ENCODE results near the gene SMU1. TPM values are rescaled to one million over a fixed set of nuclear protein-coding genes. Genes with fewer than 3 reads are reported as not detected.

SMU1 gene
- total and polyA plus RNA-seq, 4 experiments from 2014 or later = 21.8 to 33.0 (median 31.2) TPM

- no peak for DNase-seq
- no peaks in the 10 kb centered on the region for H3K27me3 Mint-ChIP-seq
- H3K9me3 Mint-ChIP-seq = no peaks in the 10 kb centered on the region
- peak overlapping the region in 6 of 7 donors; percentile 15 to 82 (median 60) for H3K27ac Mint-ChIP-seq
- Histone ChIP-seq H3K9me3 (ENCODE audit: control insufficient read depth in 1 of 2, low read length in 2 of 2) (no peaks in the 10 kb centered on the region), H3K4me3 (ENCODE audit: low read length in 2 of 2) (no peak overlapping the region), H3K27ac (ENCODE audit: low read depth, low read length) (no peak overlapping the region), H3K4me1 (ENCODE audit: insufficient read depth, low read length) (no peaks in the 10 kb centered on the region), H3K36me3 (ENCODE audit: insufficient read depth, low read length) (no peaks in the 10 kb centered on the region), H3K27me3 (ENCODE audit: insufficient read depth, low read length) (no peaks in the 10 kb centered on the region)
- H3K36me3 Mint-ChIP-seq = peaks cover 6 to 13% of the 10 kb centered on the region in 2 donors
- intact Hi-C loops (cut with micrococcal nuclease) = no loop called here
- H3K4me1 Mint-ChIP-seq = peaks cover 0 to 8% (median 4%) of the 10 kb centered on the region in 4 donors
- ChIA-PET CTCF (ENCODE audit: partially characterized antibody) (interaction anchor here (1.3 kb wide), 2 partner anchors 52 to 65 kb away, joined by 3 to 7 read pairs; no protein-coding TSS in a partner anchor), POLR2A (ENCODE audit: partially characterized antibody) (interaction anchor here (1.1 kb wide), 1 partner anchor 29 kb away, joined by 3 read pairs; the partner anchor contains the start of gene SMU1)
- H3K4me3 Mint-ChIP-seq = no peak overlapping the region
These were observed 29.9 kb upstream of the SMU1 start for GRCh38 chr9:33106372-33106771.

- no peak overlapping the region for H3K4me3 ChIP-seq (ENCODE audit: low read length in 2 of 2)
- H3K4me1 Mint-ChIP-seq = peaks cover 0 to 8% (median 4%) of the 10 kb centered on the region in 4 donors
- no peaks in the 10 kb centered on the region for H3K36me3 ChIP-seq (ENCODE audit: insufficient read depth, low read length)
- H3K27ac ChIP-seq (ENCODE audit: low read depth, low read length) = no peak overlapping the region
- no peak for DNase-seq
- no peaks in the 10 kb centered on the region for H3K27me3 Mint-ChIP-seq
- ChIA-PET CTCF (ENCODE audit: partially characterized antibody) (interaction anchor here (1.3 kb wide), 2 partner anchors 52 to 65 kb away, joined by 3 to 7 read pairs; no protein-coding TSS in a partner anchor), POLR2A (ENCODE audit: partially characterized antibody) (interaction anchor here (1.1 kb wide), 1 partner anchor 29 kb away, joined by 3 read pairs; the partner anchor contains the start of gene SMU1)
- no peak overlapping the region for H3K4me3 Mint-ChIP-seq
- no peaks in the 10 kb centered on the region for H3K4me1 ChIP-seq (ENCODE audit: insufficient read depth, low read length)
- H3K27me3 ChIP-seq (ENCODE audit: insufficient read depth, low read length) = no peaks in the 10 kb centered on the region
- intact Hi-C loops (cut with micrococcal nuclease) = no loop called here
- H3K27ac Mint-ChIP-seq = peak overlapping the region in 2 of 7 donors; percentile 32 to 53
- no peaks in the 10 kb centered on the region for H3K9me3 Mint-ChIP-seq
- peaks cover 2 to 13% of the 10 kb centered on the region in 2 donors for H3K36me3 Mint-ChIP-seq
- no peaks in the 10 kb centered on the region for H3K9me3 ChIP-seq (ENCODE audit: control insufficient read depth in 1 of 2, low read length in 2 of 2)
These were observed 29.5 kb upstream of the SMU1 start for GRCh38 chr9:33105959-33106358.

GRCh38 chr9:33105504-33105903 lies 29.0 kb upstream of the SMU1 start:
- H3K27me3 ChIP-seq (ENCODE audit: insufficient read depth, low read length) = no peaks in the 10 kb centered on the region
- CTCF ChIA-PET (ENCODE audit: partially characterized antibody) = interaction anchor here (1.3 kb wide), 2 partner anchors 53 to 65 kb away, joined by 3 to 7 read pairs; no protein-coding TSS in a partner anchor
- Mint-ChIP-seq H3K4me3 (no peak overlapping the region), H3K36me3 (peaks cover 0 to 8% of the 10 kb centered on the region in 2 donors), H3K27ac (peak overlapping the region in 2 of 7 donors; percentile 43 to 48), H3K9me3 (no peaks in the 10 kb centered on the region), H3K4me1 (peaks cover 0 to 8% (median 4%) of the 10 kb centered on the region in 4 donors), H3K27me3 (no peaks in the 10 kb centered on the region)
- no peak overlapping the region for H3K27ac ChIP-seq (ENCODE audit: low read depth, low read length)
- DNase-seq = no peak
- no peaks in the 10 kb centered on the region for H3K4me1 ChIP-seq (ENCODE audit: insufficient read depth, low read length)
- H3K9me3 ChIP-seq (ENCODE audit: control insufficient read depth in 1 of 2, low read length in 2 of 2) = no peaks in the 10 kb centered on the region
- POLR2A ChIA-PET (ENCODE audit: partially characterized antibody) = interaction anchor here (1.1 kb wide), 1 partner anchor 28 kb away, joined by 3 read pairs; the partner anchor contains the start of gene SMU1
- intact Hi-C loops (cut with micrococcal nuclease) = no loop called here
- no peaks in the 10 kb centered on the region for H3K36me3 ChIP-seq (ENCODE audit: insufficient read depth, low read length)
- H3K4me3 ChIP-seq (ENCODE audit: low read length in 2 of 2) = no peak overlapping the region

GRCh38 chr9:33104401-33104800 lies 27.9 kb upstream of the SMU1 start:
- no peaks in the 10 kb centered on the region for H3K36me3 Mint-ChIP-seq
- H3K4me1 Mint-ChIP-seq = peaks cover 0 to 8% (median 3%) of the 10 kb centered on the region in 4 donors
- peak overlapping the region in 6 of 7 donors; percentile 0 to 64 (median 32) for H3K27ac Mint-ChIP-seq
- intact Hi-C loops (cut with micrococcal nuclease) = no loop called here
- H3K4me3 Mint-ChIP-seq = no peak overlapping the region
- H3K27me3 ChIP-seq (ENCODE audit: insufficient read depth, low read length) = no peaks in the 10 kb centered on the region
- no peak overlapping the region for H3K27ac ChIP-seq (ENCODE audit: low read depth, low read length)
- POLR2A ChIA-PET (ENCODE audit: partially characterized antibody) = no interaction called here
- DNase-seq = no peak
- H3K36me3 ChIP-seq (ENCODE audit: insufficient read depth, low read length) = no peaks in the 10 kb centered on the region
- H3K9me3 ChIP-seq (ENCODE audit: control insufficient read depth in 1 of 2, low read length in 2 of 2) = no peaks in the 10 kb centered on the region
- no peaks in the 10 kb centered on the region for H3K27me3 Mint-ChIP-seq
- H3K9me3 Mint-ChIP-seq = no peaks in the 10 kb centered on the region
- CTCF ChIA-PET (ENCODE audit: partially characterized antibody) = interaction anchor here (1.1 to 2.8 kb wide), 2 partner anchors 67 to 121 kb away, joined by 6 to 18 read pairs; no protein-coding TSS in a partner anchor
- H3K4me3 ChIP-seq (ENCODE audit: low read length in 2 of 2) = no peak overlapping the region
- H3K4me1 ChIP-seq (ENCODE audit: insufficient read depth, low read length) = no peaks in the 10 kb centered on the region

GRCh38 chr9:33103501-33104281 lies 27.2 kb upstream of the SMU1 start:
- POLR2A ChIA-PET (ENCODE audit: partially characterized antibody) = interaction anchor here (1.3 kb wide), 1 partner anchor 56 kb away, joined by 3 read pairs; no protein-coding TSS in a partner anchor
- DNase-seq = no peak

GRCh38 chr9:33102551-33103210 lies 26.2 kb upstream of the SMU1 start:
- Mint-ChIP-seq H3K4me1 (peaks cover 0 to 3% (median 0%) of the 10 kb centered on the region in 4 donors), H3K4me3 (no peak overlapping the region), H3K27me3 (no peaks in the 10 kb centered on the region), H3K27ac (no peak overlapping the region), H3K9me3 (no peaks in the 10 kb centered on the region), H3K36me3 (no peaks in the 10 kb centered on the region)
- Histone ChIP-seq H3K4me1 (ENCODE audit: insufficient read depth, low read length) (no peaks in the 10 kb centered on the region), H3K27ac (ENCODE audit: low read depth, low read length) (no peak overlapping the region), H3K4me3 (ENCODE audit: low read length in 2 of 2) (no peak overlapping the region), H3K27me3 (ENCODE audit: insufficient read depth, low read length) (no peaks in the 10 kb centered on the region), H3K9me3 (ENCODE audit: control insufficient read depth in 1 of 2, low read length in 2 of 2) (no peaks in the 10 kb centered on the region), H3K36me3 (ENCODE audit: insufficient read depth, low read length) (no peaks in the 10 kb centered on the region)
- ChIA-PET CTCF (ENCODE audit: partially characterized antibody) (interaction anchor here (1.7 to 2.8 kb wide), 2 partner anchors 68 to 123 kb away, joined by 5 to 18 read pairs; no protein-coding TSS in a partner anchor), POLR2A (ENCODE audit: partially characterized antibody) (interaction anchor here (1.3 kb wide), 1 partner anchor 57 kb away, joined by 3 read pairs; no protein-coding TSS in a partner anchor)
- no peak for DNase-seq
- intact Hi-C loops (cut with micrococcal nuclease) = no loop called here

More at GRCh38 chr9:33103501-33104281, 27.2 kb upstream of the SMU1 start:
- Mint-ChIP-seq H3K9me3 (no peaks in the 10 kb centered on the region), H3K27me3 (no peaks in the 10 kb centered on the region), H3K27ac (peak overlapping the region in 6 of 7 donors; percentile 0 to 48 (median 22)), H3K36me3 (no peaks in the 10 kb centered on the region), H3K4me3 (no peak overlapping the region), H3K4me1 (peaks cover 0 to 4% (median 2%) of the 10 kb centered on the region in 4 donors)
- H3K27me3 ChIP-seq (ENCODE audit: insufficient read depth, low read length) = no peaks in the 10 kb centered on the region
- H3K27ac ChIP-seq (ENCODE audit: low read depth, low read length) = no peak overlapping the region
- no peaks in the 10 kb centered on the region for H3K9me3 ChIP-seq (ENCODE audit: control insufficient read depth in 1 of 2, low read length in 2 of 2)
- intact Hi-C loops (cut with micrococcal nuclease) = no loop called here
- H3K4me1 ChIP-seq (ENCODE audit: insufficient read depth, low read length) = no peaks in the 10 kb centered on the region
- no peak overlapping the region for H3K4me3 ChIP-seq (ENCODE audit: low read length in 2 of 2)
- CTCF ChIA-PET (ENCODE audit: partially characterized antibody) = interaction anchor here (1.1 to 2.8 kb wide), 3 partner anchors 67 to 122 kb away, joined by 5 to 18 read pairs (median 6); no protein-coding TSS in a partner anchor
- no peaks in the 10 kb centered on the region for H3K36me3 ChIP-seq (ENCODE audit: insufficient read depth, low read length)
